Neural progenitor cell (in vitro differentiated cells): ENCODE measurements around the gene PEAK1.

Source experiments
- EZH2phosphoT487 ChIP-seq: fragments of 200-600 bp; sonication (generic); IDR thresholded peaks from 2 replicates; pipeline ENCODE4 v1.6.1; 2017; ENCODE audit warnings: antibody characterized with exemption
- TF ChIP-seq, protein P1 (sequence below): fragments of 200-600 bp; sonication (generic); IDR thresholded peaks from 2 replicates; pipeline ENCODE4 v1.5.1; 2017; ENCODE audit warnings: antibody characterized with exemption, mild to moderate bottlenecking

DNA sequence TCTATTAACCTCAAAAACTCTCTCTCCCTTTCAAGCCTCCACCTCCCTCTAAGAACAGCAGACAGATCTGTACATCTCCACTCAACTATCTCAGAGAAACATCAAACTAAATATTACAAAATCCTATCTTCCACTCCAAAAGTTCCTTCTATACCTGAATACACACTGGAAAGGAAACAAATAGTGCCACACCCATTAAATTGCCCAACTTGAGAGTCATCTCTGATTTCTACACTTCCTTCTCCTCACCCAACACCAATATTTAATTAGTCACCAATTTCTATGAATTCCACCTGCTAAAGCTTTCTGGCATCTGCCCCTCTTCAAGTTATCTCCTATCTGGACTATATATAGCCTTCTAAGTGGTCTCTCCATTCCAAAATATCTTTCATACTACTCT lies 65.8 kb downstream of the PEAK1 start:
- TF ChIP-seq, protein P1, sequence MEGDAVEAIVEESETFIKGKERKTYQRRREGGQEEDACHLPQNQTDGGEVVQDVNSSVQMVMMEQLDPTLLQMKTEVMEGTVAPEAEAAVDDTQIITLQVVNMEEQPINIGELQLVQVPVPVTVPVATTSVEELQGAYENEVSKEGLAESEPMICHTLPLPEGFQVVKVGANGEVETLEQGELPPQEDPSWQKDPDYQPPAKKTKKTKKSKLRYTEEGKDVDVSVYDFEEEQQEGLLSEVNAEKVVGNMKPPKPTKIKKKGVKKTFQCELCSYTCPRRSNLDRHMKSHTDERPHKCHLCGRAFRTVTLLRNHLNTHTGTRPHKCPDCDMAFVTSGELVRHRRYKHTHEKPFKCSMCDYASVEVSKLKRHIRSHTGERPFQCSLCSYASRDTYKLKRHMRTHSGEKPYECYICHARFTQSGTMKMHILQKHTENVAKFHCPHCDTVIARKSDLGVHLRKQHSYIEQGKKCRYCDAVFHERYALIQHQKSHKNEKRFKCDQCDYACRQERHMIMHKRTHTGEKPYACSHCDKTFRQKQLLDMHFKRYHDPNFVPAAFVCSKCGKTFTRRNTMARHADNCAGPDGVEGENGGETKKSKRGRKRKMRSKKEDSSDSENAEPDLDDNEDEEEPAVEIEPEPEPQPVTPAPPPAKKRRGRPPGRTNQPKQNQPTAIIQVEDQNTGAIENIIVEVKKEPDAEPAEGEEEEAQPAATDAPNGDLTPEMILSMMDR: no peak
- TF ChIP-seq EZH2phosphoT487: no peak
